SH-SY5Y (cell line): ENCODE results near the gene CACNA1I.

Experiments
- GATA2 ChIP-seq: IDR thresholded peaks from 2 replicates; pipeline ENCODE4 v1.6.1; 2011; ENCODE audit warnings: mild to moderate bottlenecking, low read depth, low read length
- GATA3 ChIP-seq: IDR thresholded peaks from 2 replicates; pipeline ENCODE4 v1.6.1; 2011; ENCODE audit warnings: low read depth, mild to moderate bottlenecking, low read length, moderate library complexity

DNA sequence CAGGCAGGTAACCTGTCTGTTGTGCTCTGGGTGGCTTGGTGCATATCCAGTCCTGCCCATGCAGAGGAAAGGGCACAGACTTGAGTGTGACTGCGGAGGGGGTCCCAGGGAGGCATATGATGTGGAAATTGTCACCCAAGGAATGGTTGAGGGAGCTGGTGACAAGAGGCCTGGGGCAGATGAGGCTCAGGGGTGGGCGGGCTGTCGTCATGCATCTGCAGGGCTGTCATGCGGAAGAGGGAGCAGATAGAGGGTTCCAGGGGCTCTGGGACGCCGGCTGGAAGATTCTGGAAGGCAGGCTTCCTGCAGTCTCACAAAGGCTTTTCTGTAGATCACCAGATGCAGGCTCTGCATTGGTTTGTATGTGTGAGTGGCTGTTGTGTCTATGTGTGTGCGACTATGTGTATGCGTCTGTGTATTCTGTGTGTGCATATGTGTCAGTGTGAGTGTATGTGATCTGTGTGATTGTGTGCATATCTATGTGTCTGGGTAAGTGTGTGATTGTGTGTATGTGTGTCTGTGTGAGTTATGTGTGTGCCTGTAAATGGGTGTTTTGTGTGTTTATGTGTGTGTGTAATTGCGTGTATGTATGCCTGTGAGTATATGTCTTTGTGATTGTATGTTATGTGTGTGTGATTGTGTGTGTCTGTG is 7.6 kb upstream of the CACNA1I start:
- TF ChIP-seq GATA2 (no peak), GATA3 (no peak)
